Testis (tissue), 2 donors: Measurements from ENCODE around the gene METTL16.

Source experiments
- CTCF ChIP-seq, 3 experiments: fragments of 450-650 bp in 2 of 3; fragments of 200-600 bp in 1 of 3; sonication (generic) in 1 of 3; IDR thresholded peaks; one replicate each; pipeline ENCODE4 v1.5.1; 2016 to 2019; ENCODE audit warnings: antibody characterized with exemption in 3 of 3, mild to moderate bottlenecking in 2 of 3, moderate library complexity in 1 of 3
- POLR2A ChIP-seq: fragments of 450-650 bp; IDR thresholded peaks from one replicate; pipeline ENCODE4 v1.6.1; 2017; ENCODE audit warnings: antibody characterized with exemption, mild to moderate bottlenecking, moderate library complexity

GRCh38 chr17:2510559-2510958 is 1.1 kb downstream of the METTL16 start:
- no peak for TF ChIP-seq CTCF (IDR thresholded peaks at IDR 0.05)
- TF ChIP-seq POLR2A: no peak
